ENCODE results near the gene PRG2. TPM values are rescaled to one million over a fixed set of nuclear protein-coding genes. Genes with fewer than 3 reads are reported as not detected.

Gene PRG2
- total and polyA plus RNA-seq, 4 donors, result 0.15 to 0.84 (median 0.39) TPM; not detected in 1

GRCh38 chr11:57394203-57394965 lies 3.9 kb upstream of the PRG2 start:
- Histone ChIP-seq H3K27ac (ENCODE audit: low read depth in 1 of 2, low read length in 2 of 2) (no peak overlapping the region), H3K9me3 (ENCODE audit: control insufficient read depth, low read length) (no peaks in the 10 kb centered on the region), H3K4me3 (ENCODE audit: low read length in 2 of 2) (no peak overlapping the region), H3K36me3 (ENCODE audit: control insufficient read depth in 1 of 2, insufficient read depth in 2 of 2, low read length in 1 of 2) (no peaks in the 10 kb centered on the region), H3K27me3 (ENCODE audit: control insufficient read depth in 1 of 2, insufficient read depth in 2 of 2, low read length in 1 of 2) (no peaks in the 10 kb centered on the region), H3K4me1 (ENCODE audit: control insufficient read depth in 1 of 2, insufficient read depth in 2 of 2, low read length in 2 of 2) (no peaks in the 10 kb centered on the region)
- intact Hi-C loops (cut with DNase I), result no loop called here
- DNase-seq (no peak), ATAC-seq (ENCODE audit: low FRiP score) (no peak)
- WGBS, 2 donors, result 67 to 74% methylated on average over 4 of the region's 4 CpGs

- Histone ChIP-seq H3K4me3 (ENCODE audit: low read length in 2 of 2) (no peak overlapping the region), H3K9me3 (ENCODE audit: control insufficient read depth, low read length) (no peaks in the 10 kb centered on the region), H3K36me3 (ENCODE audit: control insufficient read depth in 1 of 2, insufficient read depth in 2 of 2, low read length in 1 of 2) (no peaks in the 10 kb centered on the region), H3K27me3 (ENCODE audit: control insufficient read depth in 1 of 2, insufficient read depth in 2 of 2, low read length in 1 of 2) (no peaks in the 10 kb centered on the region), H3K4me1 (ENCODE audit: control insufficient read depth in 1 of 2, insufficient read depth in 2 of 2, low read length in 2 of 2) (no peaks in the 10 kb centered on the region), H3K27ac (ENCODE audit: low read depth in 1 of 2, low read length in 2 of 2) (no peak overlapping the region)
- intact Hi-C loops (cut with DNase I), result no loop called here
- 80 to 83% methylated on average over 4 of the region's 4 CpGs for WGBS, 2 donors
- no peak for DNase-seq
- no peak for ATAC-seq (ENCODE audit: low FRiP score)
Measured at GRCh38 chr11:57392763-57393105, 2.3 kb upstream of the PRG2 start.

- no peak for ATAC-seq (ENCODE audit: low FRiP score)
- no peak overlapping the region for H3K4me3 ChIP-seq (ENCODE audit: low read length in 2 of 2)
- intact Hi-C loops (cut with DNase I), result no loop called here
Measured at GRCh38 chr11:57392066-57392762, 1.8 kb upstream of the PRG2 start.

GRCh38 chr11:57391539-57391938 lies 1.1 kb upstream of the PRG2 start:
- H3K27me3 ChIP-seq (ENCODE audit: control insufficient read depth in 1 of 2, insufficient read depth in 2 of 2, low read length in 1 of 2), result no peaks in the 10 kb centered on the region
- 63 to 71% methylated on average over 2 of the region's 2 CpGs for WGBS, 2 donors
- ATAC-seq (ENCODE audit: low FRiP score), result no peak

More at GRCh38 chr11:57392066-57392762, 1.8 kb upstream of the PRG2 start:
- Histone ChIP-seq H3K4me1 (ENCODE audit: control insufficient read depth in 1 of 2, insufficient read depth in 2 of 2, low read length in 2 of 2) (no peaks in the 10 kb centered on the region), H3K36me3 (ENCODE audit: control insufficient read depth in 1 of 2, insufficient read depth in 2 of 2, low read length in 1 of 2) (no peaks in the 10 kb centered on the region), H3K27ac (ENCODE audit: low read depth in 1 of 2, low read length in 2 of 2) (no peak overlapping the region), H3K9me3 (ENCODE audit: control insufficient read depth, low read length) (no peaks in the 10 kb centered on the region), H3K27me3 (ENCODE audit: control insufficient read depth in 1 of 2, insufficient read depth in 2 of 2, low read length in 1 of 2) (no peaks in the 10 kb centered on the region)
- WGBS, 2 donors, result 75 to 80% methylated on average over 8 of the region's 8 CpGs
- no peak for DNase-seq

GRCh38 chr11:57391111-57391510 lies 661 bp upstream of the PRG2 start:
- Histone ChIP-seq H3K36me3 (ENCODE audit: control insufficient read depth in 1 of 2, insufficient read depth in 2 of 2, low read length in 1 of 2) (no peaks in the 10 kb centered on the region), H3K4me1 (ENCODE audit: control insufficient read depth in 1 of 2, insufficient read depth in 2 of 2, low read length in 2 of 2) (no peaks in the 10 kb centered on the region), H3K27ac (ENCODE audit: low read depth in 1 of 2, low read length in 2 of 2) (no peak overlapping the region), H3K27me3 (ENCODE audit: control insufficient read depth in 1 of 2, insufficient read depth in 2 of 2, low read length in 1 of 2) (no peaks in the 10 kb centered on the region), H3K9me3 (ENCODE audit: control insufficient read depth, low read length) (no peaks in the 10 kb centered on the region), H3K4me3 (ENCODE audit: low read length in 2 of 2) (no peak overlapping the region)
- no peak for ATAC-seq (ENCODE audit: low FRiP score)
- 87% methylated on average over 3 of the region's 3 CpGs for WGBS, 2 donors
- intact Hi-C loops (cut with DNase I), result no loop called here
- no peak for DNase-seq

More at GRCh38 chr11:57391539-57391938, 1.1 kb upstream of the PRG2 start:
- Histone ChIP-seq H3K9me3 (ENCODE audit: control insufficient read depth, low read length) (no peaks in the 10 kb centered on the region), H3K4me3 (ENCODE audit: low read length in 2 of 2) (no peak overlapping the region), H3K4me1 (ENCODE audit: control insufficient read depth in 1 of 2, insufficient read depth in 2 of 2, low read length in 2 of 2) (no peaks in the 10 kb centered on the region), H3K36me3 (ENCODE audit: control insufficient read depth in 1 of 2, insufficient read depth in 2 of 2, low read length in 1 of 2) (no peaks in the 10 kb centered on the region), H3K27ac (ENCODE audit: low read depth in 1 of 2, low read length in 2 of 2) (no peak overlapping the region)
- DNase-seq, result no peak
- intact Hi-C loops (cut with DNase I), result no loop called here

- H3K27me3 ChIP-seq (ENCODE audit: control insufficient read depth in 1 of 2, insufficient read depth in 2 of 2, low read length in 1 of 2), result no peaks in the 10 kb centered on the region
- H3K27ac ChIP-seq (ENCODE audit: low read depth in 1 of 2, low read length in 2 of 2), result no peak overlapping the region
- intact Hi-C loops (cut with DNase I), result no loop called here
- H3K4me3 ChIP-seq (ENCODE audit: low read length in 2 of 2), result no peak overlapping the region
- no peaks in the 10 kb centered on the region for H3K9me3 ChIP-seq (ENCODE audit: control insufficient read depth, low read length)
- no peaks in the 10 kb centered on the region for H3K36me3 ChIP-seq (ENCODE audit: control insufficient read depth in 1 of 2, insufficient read depth in 2 of 2, low read length in 1 of 2)
- H3K4me1 ChIP-seq (ENCODE audit: control insufficient read depth in 1 of 2, insufficient read depth in 2 of 2, low read length in 2 of 2), result no peaks in the 10 kb centered on the region
- DNase-seq (no peak), ATAC-seq (ENCODE audit: low FRiP score) (no peak)
- WGBS, 2 donors, result 74 to 76% methylated on average over 16 of the region's 16 CpGs
Measured at GRCh38 chr11:57387289-57388030, 3.0 kb downstream of the PRG2 start.

GRCh38 chr11:57386178-57386940 lies 4.1 kb downstream of the PRG2 start:
- Histone ChIP-seq H3K4me3 (ENCODE audit: low read length in 2 of 2) (no peak overlapping the region), H3K9me3 (ENCODE audit: control insufficient read depth, low read length) (no peaks in the 10 kb centered on the region), H3K4me1 (ENCODE audit: control insufficient read depth in 1 of 2, insufficient read depth in 2 of 2, low read length in 2 of 2) (no peaks in the 10 kb centered on the region), H3K27me3 (ENCODE audit: control insufficient read depth in 1 of 2, insufficient read depth in 2 of 2, low read length in 1 of 2) (no peaks in the 10 kb centered on the region), H3K27ac (ENCODE audit: low read depth in 1 of 2, low read length in 2 of 2) (no peak overlapping the region), H3K36me3 (ENCODE audit: control insufficient read depth in 1 of 2, insufficient read depth in 2 of 2, low read length in 1 of 2) (no peaks in the 10 kb centered on the region)
- ATAC-seq (ENCODE audit: low FRiP score), result no peak
- WGBS, 2 donors, result 56 to 59% methylated on average over 5 of the region's 5 CpGs
- no peak for DNase-seq
- intact Hi-C loops (cut with DNase I), result no loop called here

- Histone ChIP-seq H3K27ac (ENCODE audit: low read depth in 1 of 2, low read length in 2 of 2) (no peak within 1 kb of the TSS), H3K9me3 (ENCODE audit: control insufficient read depth, low read length) (peaks cover 2% of the 10 kb centered on the region), H3K4me1 (ENCODE audit: control insufficient read depth in 1 of 2, insufficient read depth in 2 of 2, low read length in 2 of 2) (no peaks in the 10 kb centered on the region), H3K27me3 (ENCODE audit: control insufficient read depth in 1 of 2, insufficient read depth in 2 of 2, low read length in 1 of 2) (no peaks in the 10 kb centered on the region), H3K4me3 (ENCODE audit: low read length in 2 of 2) (no peak within 1 kb of the TSS), H3K36me3 (ENCODE audit: control insufficient read depth in 1 of 2, insufficient read depth in 2 of 2, low read length in 1 of 2) (no peaks in the 10 kb centered on the region)
- ATAC-seq (ENCODE audit: low FRiP score) (no peak), DNase-seq (no peak)
- intact Hi-C loops (cut with DNase I), result no loop called here
- WGBS, 2 donors, result 67 to 77% methylated on average over 2 of the region's 2 CpGs
Measured at GRCh38 chr11:57380975-57381374, 9.5 kb downstream of the PRG2 start, which contains the start of gene PRG3. Gene PRG3, minus strand, starts transcription at chr11:57381150. Its CDS starts 442 bp downstream, at chr11:57380708.

All from aorta (tissue), 5 donors.